ENCODE measurements around the gene SPEG. TPM values are rescaled to one million over a fixed set of nuclear protein-coding genes. Genes with fewer than 3 reads are reported as not detected.

SPEG gene
- total RNA-seq, 1 donor from 2014 or later, result under 0.01 TPM

DNA sequence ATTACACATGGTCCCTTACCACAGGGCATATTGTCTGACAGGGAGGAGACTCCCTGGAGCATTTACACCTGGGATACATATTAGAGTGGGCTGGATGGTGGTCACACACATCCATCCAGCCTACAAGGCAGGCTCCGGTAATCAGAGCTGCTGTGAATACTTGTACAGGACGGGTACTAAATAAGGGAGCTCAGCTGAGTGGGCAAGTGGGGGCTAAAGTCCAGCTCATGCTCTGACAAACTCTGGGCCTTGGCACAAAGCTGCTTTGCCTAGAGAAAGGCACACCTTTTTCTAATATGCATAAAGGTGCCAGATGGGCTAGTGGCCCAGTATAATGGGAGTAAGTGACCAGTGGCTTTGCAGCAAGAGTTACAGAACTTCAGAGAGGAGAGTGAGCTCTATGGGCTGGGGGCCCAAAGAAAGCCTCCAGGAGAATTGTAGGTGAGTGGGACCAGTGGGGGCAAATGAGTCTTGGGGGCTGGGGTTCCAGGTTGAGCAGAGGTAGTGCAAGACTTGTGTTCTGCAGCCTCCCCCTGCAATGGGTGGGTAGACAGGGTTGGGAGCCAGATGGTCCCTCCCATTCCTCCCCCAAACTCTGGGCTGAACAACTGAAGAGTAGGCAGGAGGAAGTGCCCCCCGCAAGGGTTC, 110.8 kb downstream of the SPEG start:
- no peak for DNase-seq (ENCODE audit: low read depth in 2 of 2)

- no peak for DNase-seq (ENCODE audit: low read depth in 2 of 2)
Measured at GRCh38 chr2:219545943-219546352, 111.3 kb downstream of the SPEG start.

GRCh38 chr2:219547621-219548020, 113.0 kb downstream of the SPEG start:
- DNase-seq (ENCODE audit: low read depth in 2 of 2), result no peak

Other genes with a start within 250 kb of the SPEG start
- 15.9 and 25.2 TPM in 2 replicates for gene ZFAND2B, start 228.1 kb upstream of the SPEG start, total RNA-seq
- 19.4 and 39.1 TPM in 2 replicates for gene ABCB6, start 215.9 kb upstream of the SPEG start, total RNA-seq
- gene ATG9A, start 205.2 kb upstream of the SPEG start, total RNA-seq, result 29.4 and 43.3 TPM in 2 replicates
- gene ANKZF1, start 205.0 kb upstream of the SPEG start, total RNA-seq, result 12.4 and 21.2 TPM in 2 replicates
- gene GLB1L, start 189.4 kb upstream of the SPEG start, total RNA-seq, result 2.8 and 4.4 TPM in 2 replicates
- 11.3 and 13.9 TPM in 2 replicates for gene STK16, start 189.4 kb upstream of the SPEG start, total RNA-seq
- not detected in 2 replicates for gene TUBA4B, start 181.6 kb upstream of the SPEG start, total RNA-seq
- 9.5 and 12.9 TPM in 2 replicates for gene TUBA4A, start 180.9 kb upstream of the SPEG start, total RNA-seq
- gene DNAJB2, start 155.5 kb upstream of the SPEG start, total RNA-seq, result 15.0 and 28.0 TPM in 2 replicates
- gene PTPRN, start 125.4 kb upstream of the SPEG start, total RNA-seq, result not detected in 2 replicates
- gene RESP18, start 102.1 kb upstream of the SPEG start, total RNA-seq, result not detected in 2 replicates
- 38.4 and 52.2 TPM in 2 replicates for gene DNPEP, start 46.9 kb upstream of the SPEG start, total RNA-seq
- 0.20 TPM in 1 of 2 replicates, not detected in the other for gene DES, start 16.5 kb upstream of the SPEG start, total RNA-seq
- gene GMPPA, start 64.0 kb downstream of the SPEG start, total RNA-seq, result 21.1 and 22.2 TPM in 2 replicates
- gene ASIC4, start 79.6 kb downstream of the SPEG start, total RNA-seq, result not detected in 2 replicates
- gene CHPF, start 109.0 kb downstream of the SPEG start, total RNA-seq, result 0.40 and 0.44 TPM in 2 replicates
- not detected in 2 replicates for gene TMEM198, start 109.2 kb downstream of the SPEG start, total RNA-seq
- 13.9 and 28.6 TPM in 2 replicates for gene OBSL1, start 136.7 kb downstream of the SPEG start, total RNA-seq
- gene INHA, start 137.5 kb downstream of the SPEG start, total RNA-seq, result not detected in 2 replicates
- 8.1 and 8.7 TPM in 2 replicates for gene STK11IP, start 163.0 kb downstream of the SPEG start, total RNA-seq
- gene SLC4A3, start 192.8 kb downstream of the SPEG start, total RNA-seq, result under 0.01 and 0.22 TPM in 2 replicates